ENCODE measurements around the gene SP100.

Gene SP100

DNA sequence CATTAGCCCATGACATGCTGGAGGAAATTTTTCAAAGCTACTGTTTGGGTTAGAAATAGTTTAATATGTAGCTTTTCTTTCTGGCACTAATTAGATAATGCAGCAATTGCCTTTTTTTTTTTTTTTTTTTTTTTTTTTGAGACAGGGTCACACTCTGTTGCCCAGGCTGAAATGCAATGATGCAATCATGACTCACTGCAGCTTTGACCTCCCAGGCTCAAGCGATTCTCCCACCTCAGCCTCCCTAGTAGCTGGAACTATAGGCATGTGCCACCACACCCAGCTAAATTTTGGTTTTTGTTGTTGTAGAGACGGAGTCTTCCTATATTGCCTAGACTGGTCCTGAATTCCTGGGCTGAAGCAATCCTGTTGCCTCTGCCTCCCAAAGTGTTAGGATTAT, 136.2 kb downstream of the SP100 start:
- TF ChIP-seq SIN3A (IDR thresholded peaks at IDR 0.05; ENCODE audit: borderline replicate concordance, insufficient read depth, low read length) (no peak), POLR2AphosphoS5 (IDR thresholded peaks at IDR 0.05; ENCODE audit: low read depth, low read length) (no peak), FOXP2 (optimal IDR thresholded peaks at IDR 0.05; ENCODE audit: borderline replicate concordance, extremely low read depth, extremely low read length, insufficient read depth) (no peak), TAF1 (IDR thresholded peaks at IDR 0.05; ENCODE audit: borderline replicate concordance, insufficient read depth, low read length) (no peak)
- TF ChIP-seq, protein P1, sequence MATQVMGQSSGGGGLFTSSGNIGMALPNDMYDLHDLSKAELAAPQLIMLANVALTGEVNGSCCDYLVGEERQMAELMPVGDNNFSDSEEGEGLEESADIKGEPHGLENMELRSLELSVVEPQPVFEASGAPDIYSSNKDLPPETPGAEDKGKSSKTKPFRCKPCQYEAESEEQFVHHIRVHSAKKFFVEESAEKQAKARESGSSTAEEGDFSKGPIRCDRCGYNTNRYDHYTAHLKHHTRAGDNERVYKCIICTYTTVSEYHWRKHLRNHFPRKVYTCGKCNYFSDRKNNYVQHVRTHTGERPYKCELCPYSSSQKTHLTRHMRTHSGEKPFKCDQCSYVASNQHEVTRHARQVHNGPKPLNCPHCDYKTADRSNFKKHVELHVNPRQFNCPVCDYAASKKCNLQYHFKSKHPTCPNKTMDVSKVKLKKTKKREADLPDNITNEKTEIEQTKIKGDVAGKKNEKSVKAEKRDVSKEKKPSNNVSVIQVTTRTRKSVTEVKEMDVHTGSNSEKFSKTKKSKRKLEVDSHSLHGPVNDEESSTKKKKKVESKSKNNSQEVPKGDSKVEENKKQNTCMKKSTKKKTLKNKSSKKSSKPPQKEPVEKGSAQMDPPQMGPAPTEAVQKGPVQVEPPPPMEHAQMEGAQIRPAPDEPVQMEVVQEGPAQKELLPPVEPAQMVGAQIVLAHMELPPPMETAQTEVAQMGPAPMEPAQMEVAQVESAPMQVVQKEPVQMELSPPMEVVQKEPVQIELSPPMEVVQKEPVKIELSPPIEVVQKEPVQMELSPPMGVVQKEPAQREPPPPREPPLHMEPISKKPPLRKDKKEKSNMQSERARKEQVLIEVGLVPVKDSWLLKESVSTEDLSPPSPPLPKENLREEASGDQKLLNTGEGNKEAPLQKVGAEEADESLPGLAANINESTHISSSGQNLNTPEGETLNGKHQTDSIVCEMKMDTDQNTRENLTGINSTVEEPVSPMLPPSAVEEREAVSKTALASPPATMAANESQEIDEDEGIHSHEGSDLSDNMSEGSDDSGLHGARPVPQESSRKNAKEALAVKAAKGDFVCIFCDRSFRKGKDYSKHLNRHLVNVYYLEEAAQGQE (IDR thresholded peaks at IDR 0.05; ENCODE audit: insufficient read depth in 1 of 2, low read depth in 2 of 2, low read length in 2 of 2): no peak

DNA sequence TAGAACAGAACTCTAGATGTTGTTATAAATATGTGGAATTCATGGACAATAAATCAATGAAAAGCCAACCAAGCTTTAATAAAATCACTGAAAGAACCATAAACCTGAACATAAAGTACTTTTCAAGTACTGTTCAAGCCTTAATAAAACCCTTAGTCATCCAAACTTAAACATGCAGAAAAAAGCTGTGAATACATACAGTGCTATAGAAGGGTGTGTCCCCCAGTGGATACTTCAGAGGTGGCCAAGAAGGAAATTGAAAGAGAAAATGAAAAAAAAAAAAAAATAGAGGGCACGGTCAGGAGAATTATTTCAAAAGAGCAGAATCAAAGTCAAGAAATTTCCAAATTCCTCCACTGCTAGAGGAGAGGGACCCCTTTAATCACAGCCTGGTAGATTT, 141.1 kb downstream of the SP100 start:
- TF ChIP-seq FOXP2 (optimal IDR thresholded peaks at IDR 0.05; ENCODE audit: borderline replicate concordance, extremely low read depth, extremely low read length, insufficient read depth): no peak
- TF ChIP-seq, protein P1 (IDR thresholded peaks at IDR 0.05; ENCODE audit: insufficient read depth in 1 of 2, low read depth in 2 of 2, low read length in 2 of 2): no peak
- TF ChIP-seq POLR2AphosphoS5 (IDR thresholded peaks at IDR 0.05; ENCODE audit: low read depth, low read length): no peak
- TF ChIP-seq SIN3A (IDR thresholded peaks at IDR 0.05; ENCODE audit: borderline replicate concordance, insufficient read depth, low read length): no peak
- TF ChIP-seq TAF1 (IDR thresholded peaks at IDR 0.05; ENCODE audit: borderline replicate concordance, insufficient read depth, low read length): no peak

DNA sequence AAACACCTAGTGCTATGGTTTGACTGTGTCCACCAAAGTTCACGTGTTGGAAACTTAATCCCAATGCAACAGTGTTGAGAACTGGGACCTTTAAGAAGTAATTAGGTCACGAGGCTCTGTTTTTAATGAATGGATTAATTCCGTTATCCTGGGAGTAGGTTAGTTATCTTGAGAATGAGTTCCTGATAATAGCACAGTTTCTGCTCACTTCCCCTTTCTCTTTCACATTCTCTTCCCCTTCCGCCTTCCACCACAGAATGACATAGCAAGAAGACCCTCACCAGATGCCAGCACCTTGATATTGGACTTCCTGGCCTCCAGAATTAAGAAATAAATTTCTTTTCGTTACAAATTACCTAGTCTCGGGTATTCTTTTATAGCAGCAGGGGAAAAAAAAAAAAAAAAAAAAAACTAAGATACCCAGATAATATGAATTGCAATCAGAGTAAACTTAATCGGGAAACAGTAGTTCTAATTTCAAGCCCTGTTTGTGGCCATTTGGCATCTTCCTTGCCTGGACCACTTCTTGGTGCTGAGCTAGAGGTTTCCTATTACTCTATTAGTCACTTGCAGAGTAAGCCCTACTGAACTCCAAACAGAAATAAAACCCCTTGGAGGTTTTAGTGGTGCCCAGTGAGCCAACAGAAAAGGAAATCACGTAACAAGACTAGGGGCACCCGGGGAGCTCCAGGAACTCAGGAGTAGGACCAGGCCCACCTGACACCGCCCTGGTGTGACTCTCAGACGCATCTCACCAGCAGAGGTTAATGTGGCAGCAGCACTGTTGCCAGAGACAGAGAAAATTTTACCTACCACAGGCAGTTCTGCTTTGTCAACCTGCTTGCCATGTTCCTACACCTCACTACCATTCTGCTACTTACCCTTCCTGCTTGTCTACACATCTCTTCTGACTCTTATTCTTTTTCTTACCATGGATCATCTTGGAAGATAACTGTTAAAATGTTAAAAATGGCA, 149.1 kb downstream of the SP100 start:
- TF ChIP-seq TAF1 (IDR thresholded peaks at IDR 0.05; ENCODE audit: borderline replicate concordance, insufficient read depth, low read length) (no peak), FOXP2 (optimal IDR thresholded peaks at IDR 0.05; ENCODE audit: borderline replicate concordance, extremely low read depth, extremely low read length, insufficient read depth) (no peak), POLR2AphosphoS5 (IDR thresholded peaks at IDR 0.05; ENCODE audit: low read depth, low read length) (no peak), SIN3A (IDR thresholded peaks at IDR 0.05; ENCODE audit: borderline replicate concordance, insufficient read depth, low read length) (no peak)
- TF ChIP-seq, protein P1 (IDR thresholded peaks at IDR 0.05; ENCODE audit: insufficient read depth in 1 of 2, low read depth in 2 of 2, low read length in 2 of 2): no peak

DNA sequence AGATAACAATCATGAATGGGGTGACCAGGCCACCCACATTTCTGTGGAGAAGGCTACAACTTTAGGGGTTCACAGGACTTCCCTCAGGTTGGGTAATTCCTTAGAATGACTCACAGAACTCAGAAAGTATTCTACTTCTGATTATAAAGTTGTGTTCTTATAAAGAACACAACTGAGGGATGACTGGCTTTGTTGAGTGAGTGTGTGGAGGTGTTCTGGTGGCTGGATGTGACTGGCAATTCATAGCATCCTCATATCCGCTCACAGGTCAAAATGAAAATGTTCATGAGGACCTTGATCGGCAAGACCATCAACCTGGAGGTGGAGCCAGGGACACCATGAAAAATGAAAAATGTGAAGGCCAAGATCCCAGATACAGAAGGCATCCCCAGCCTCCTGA, 153.3 kb downstream of the SP100 start:
- TF ChIP-seq, protein P1 (IDR thresholded peaks at IDR 0.05; ENCODE audit: insufficient read depth in 1 of 2, low read depth in 2 of 2, low read length in 2 of 2): no peak
- no peak for TF ChIP-seq POLR2AphosphoS5 (IDR thresholded peaks at IDR 0.05; ENCODE audit: low read depth, low read length)
- TF ChIP-seq TAF1 (IDR thresholded peaks at IDR 0.05; ENCODE audit: borderline replicate concordance, insufficient read depth, low read length): no peak
- no peak for TF ChIP-seq SIN3A (IDR thresholded peaks at IDR 0.05; ENCODE audit: borderline replicate concordance, insufficient read depth, low read length)
